Heart right ventricle (tissue), 16 donors: ENCODE results near the gene ZMIZ1. TPM values are rescaled to one million over a fixed set of nuclear protein-coding genes. Genes with fewer than 3 reads are reported as not detected.

Source experiments
- ATAC-seq, 8 donors: fragments of 200-7000 bp; cut with Tn5 transposase; one replicate each; pipeline ENCODE4 v1.9.1; 2020; ENCODE audit warnings: mild to moderate bottlenecking in 8 of 8, moderate library complexity in 8 of 8, moderate number of reproducible peaks in 1 of 8
- DNase-seq, 2 donors: peaks; one replicate each; pipeline ENCODE4 v3.0.0-alpha.2; 2020
- H3K27ac ChIP-seq, 10 donors: fragments of 200-600 bp; sonication (generic) in 2 of 10; one replicate each; pipeline versions ENCODE4 v1.5.0 to v1.8.0; 2020 to 2022; ENCODE audit warnings: mild to moderate bottlenecking in 3 of 10
- H3K27me3 ChIP-seq, 7 donors: fragments of 200-600 bp; one replicate each; pipeline ENCODE4 v1.8.0; 2021 to 2022; ENCODE audit warnings: mild to moderate bottlenecking in 2 of 7
- H3K36me3 ChIP-seq, 9 donors: fragments of 200-600 bp; sonication (generic) in 1 of 9; one replicate each; pipeline versions ENCODE4 v1.5.0 to v1.8.0; 2020 to 2022; ENCODE audit warnings: mild to moderate bottlenecking in 2 of 9
- H3K4me1 ChIP-seq, 9 donors: fragments of 200-600 bp; sonication (generic) in 1 of 9; one replicate each; pipeline versions ENCODE4 v1.5.0 to v1.8.0; 2020 to 2022; ENCODE audit warnings: mild to moderate bottlenecking in 4 of 9
- H3K4me3 ChIP-seq, 10 donors: fragments of 200-600 bp; sonication (generic) in 2 of 10; one replicate each; pipeline versions ENCODE4 v1.5.0 to v1.8.0; 2020 to 2022; ENCODE audit warnings: mild to moderate bottlenecking in 7 of 10, moderate library complexity in 2 of 10
- H3K9me3 ChIP-seq, 11 donors: fragments of 200-600 bp in 10 of 11; sonication (generic) in 2 of 11; one replicate each; pipeline versions ENCODE4 v1.5.0 to v1.8.0; 2013 to 2022; ENCODE audit warnings: mild to moderate bottlenecking in 2 of 11, control low read depth in 1 of 11, moderate library complexity in 1 of 11
- CTCF ChIP-seq, 9 donors: fragments of 200-600 bp; sonication (generic) in 2 of 9; IDR thresholded peaks; one replicate each; pipeline versions ENCODE4 v1.5.0 to v1.8.0; 2021 to 2022; ENCODE audit warnings: antibody characterized with exemption in 9 of 9, mild to moderate bottlenecking in 5 of 9, moderate library complexity in 1 of 9
- WGBS, 2 donors: extraction: QIAGEN DNeasy Blood & Tissue Kit; methylation state at CpG; one replicate each; pipeline ENCODE4 v1.1.7; 2013; ENCODE audit warnings: inconsistent platforms in 1 of 2; 5-methylcytosine and 5-hydroxymethylcytosine counted together
- intact Hi-C, 10 donors: fragments of 100-400 bp; cut with DNase I; formaldehyde crosslinking; loops; one replicate each; pipeline versions ENCODE4 v1.11.1 to v1.14.2; 2022
- polyA plus RNA-seq, 2 donors: library from polyadenylated mRNA; stranded (reverse); fragments of 200-250 nt; gene quantifications; one replicate each; pipeline ENCODE4 v1.2.3, GENCODE V29; 2013
- total RNA-seq, 10 donors: library from RNA; stranded (reverse); fragmentation: NEBNext Ultra II Directional in 3 of 10; extraction: Animal tissue kit (Norgen Biotek cat#: 25700) in 3 of 10; gene quantifications; one replicate each; pipeline versions ENCODE4 v1.2.1 to v1.2.4, GENCODE V29; 2021 to 2023
- donor health status: Arrhythmogenic right ventricular cardiomyopathy.
- donor health status: ischemic (EF 13 %, LVEDD 7.1; RV severe dilation, severe dysfunction).
- donor health status: healthy with polysubstance abuse.
- donor health status: DM: no; HTN: yes; CAD: no.
- donor health status: DM: no; HTN: no; CAD: no.
- donor health status: ischemic (EF 25% LVEDD 6.9; RV normal size, moderate dysfunction).
- donor health status: ischemic (EF 25% LVEDD 5.7; RV mildly dilated, moderate dysfunction).
- donor health status: healthy.
- donor health status: DM: yes; HTN: yes; CAD: no.
- donor health status: Ischemic cardiomyopathy.
- donor health status: ischemic (EF 35%, LVEDD 5.7; RV mildly dilated, moderate dysfunction).
- donor health status: nonischemic (EF 11% LVEDD 7.7; RV severe dilation, severe dysfunction).
- donor health status: DM: yes; HTN: yes; CAD: no.
- donor health status: PGD.
- donor health status: ischemic (EF 29% LVEDD 5.4; RV normal size, mild dysfunction).
- donor health status: nonischemic (EF 23%, LVEDD 6.1; RV moderate dilation, normal function).

Gene ZMIZ1
- total and polyA plus RNA-seq, 12 donors = 24.2 to 61.5 (median 49.8) TPM

GRCh38 chr10:79089632-79090031 is 20.9 kb downstream of the ZMIZ1 start:
- intact Hi-C loops = no loop called here
- no peak for ATAC-seq
- Histone ChIP-seq H3K4me3 (no peak overlapping the region), H3K9me3 (no peaks in the 10 kb centered on the region), H3K4me1 (peaks cover 58 to 99% (median 95%) of the 10 kb centered on the region in 9 donors), H3K36me3 (peaks cover 0 to 9% (median 0%) of the 10 kb centered on the region in 9 donors), H3K27me3 (no peaks in the 10 kb centered on the region), H3K27ac (peak overlapping the region in 3 of 10 donors; percentile 26 to 83 (median 29))
- TF ChIP-seq CTCF (IDR thresholded peaks at IDR 0.05) = no peak
- WGBS, 2 donors = 86 to 89% methylated on average over 8 of the region's 8 CpGs
- DNase-seq = no peak

DNA sequence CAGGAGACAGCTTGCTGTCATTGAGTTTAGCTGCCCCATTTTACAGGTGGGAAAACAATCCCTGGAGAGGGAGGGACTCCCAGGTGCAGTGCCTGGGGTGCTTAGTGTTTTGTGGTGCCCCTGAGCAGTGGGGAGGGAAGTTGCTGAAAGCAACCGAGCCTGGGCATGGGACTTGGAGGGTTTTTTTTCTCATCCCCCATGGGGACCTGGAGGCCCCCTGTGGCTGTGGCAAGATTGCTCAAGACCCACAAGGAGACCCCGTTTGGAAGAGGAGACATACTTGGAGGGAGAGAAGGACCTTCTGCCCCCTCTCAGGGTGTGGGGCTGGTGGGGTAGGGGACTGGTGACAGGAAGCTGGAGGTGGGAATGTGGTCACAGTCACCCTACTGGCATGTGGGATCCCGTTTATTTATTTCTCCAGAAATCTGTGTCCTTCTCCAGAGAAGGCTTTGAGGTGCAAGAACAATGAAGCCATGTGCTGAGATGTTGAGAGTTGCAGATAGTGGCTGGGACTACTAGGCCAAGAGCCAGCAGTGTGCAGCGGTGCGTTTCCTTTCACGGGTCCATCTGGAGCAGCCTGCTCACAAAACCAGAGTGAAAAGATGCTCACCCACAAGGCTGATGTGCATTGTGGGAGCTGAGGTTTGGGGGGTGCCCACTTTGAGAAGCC is 21.5 kb downstream of the ZMIZ1 start:
- Histone ChIP-seq H3K27me3 (no peaks in the 10 kb centered on the region), H3K36me3 (peaks cover 0 to 9% (median 0%) of the 10 kb centered on the region in 9 donors), H3K4me1 (peaks cover 51 to 99% (median 95%) of the 10 kb centered on the region in 9 donors), H3K4me3 (no peak overlapping the region), H3K27ac (peak overlapping the region in 9 of 10 donors; percentile 2 to 67 (median 26)), H3K9me3 (no peaks in the 10 kb centered on the region)
- ATAC-seq (peak in 2 of 8 donors; percentile 24 to 45), DNase-seq (no peak)
- TF ChIP-seq CTCF (IDR thresholded peaks at IDR 0.05) = no peak
- intact Hi-C loops = no loop called here
- WGBS, 2 donors = 16 to 18% methylated on average over 6 of the region's 6 CpGs

DNA sequence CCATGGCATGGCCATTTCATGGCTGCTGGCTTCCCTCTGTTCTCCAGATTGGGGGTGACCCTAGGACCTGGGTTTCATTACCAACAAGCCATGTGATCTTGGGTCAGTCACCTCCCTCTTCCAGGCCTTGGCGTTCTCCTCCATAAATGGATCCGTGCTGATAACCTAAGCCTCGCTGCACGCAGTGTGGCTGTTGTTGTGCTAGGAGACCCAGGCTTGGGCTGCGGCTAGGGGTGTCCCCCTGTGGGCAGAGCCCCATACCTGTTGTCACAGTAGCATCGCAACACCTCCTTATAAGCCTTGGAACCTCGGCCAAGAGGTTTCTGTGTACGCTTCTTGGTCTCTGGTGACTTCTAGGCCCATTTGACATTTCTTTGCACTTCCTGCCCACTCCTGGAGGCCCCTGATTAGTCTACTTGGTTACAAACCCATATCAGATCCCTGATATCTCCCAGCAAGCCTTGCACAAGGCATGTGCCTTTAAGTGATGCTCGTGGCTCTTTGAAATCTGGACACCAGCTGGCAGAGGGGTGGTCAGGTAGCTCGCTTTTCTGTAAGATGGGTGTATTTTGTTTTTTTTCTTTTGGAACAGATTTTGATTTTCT is 23.6 kb downstream of the ZMIZ1 start:
- Histone ChIP-seq H3K4me3 (no peak overlapping the region), H3K27ac (peak overlapping the region in 4 of 10 donors; percentile 10 to 67 (median 48)), H3K4me1 (peaks cover 44 to 99% (median 96%) of the 10 kb centered on the region in 9 donors), H3K9me3 (no peaks in the 10 kb centered on the region), H3K27me3 (no peaks in the 10 kb centered on the region), H3K36me3 (peaks cover 0 to 9% (median 0%) of the 10 kb centered on the region in 9 donors)
- TF ChIP-seq CTCF (IDR thresholded peaks at IDR 0.05) = no peak
- 78 to 82% methylated on average over 10 of the region's 10 CpGs for WGBS, 2 donors
- no peak for DNase-seq
- no peak for ATAC-seq
- intact Hi-C loops = no loop called here

DNA sequence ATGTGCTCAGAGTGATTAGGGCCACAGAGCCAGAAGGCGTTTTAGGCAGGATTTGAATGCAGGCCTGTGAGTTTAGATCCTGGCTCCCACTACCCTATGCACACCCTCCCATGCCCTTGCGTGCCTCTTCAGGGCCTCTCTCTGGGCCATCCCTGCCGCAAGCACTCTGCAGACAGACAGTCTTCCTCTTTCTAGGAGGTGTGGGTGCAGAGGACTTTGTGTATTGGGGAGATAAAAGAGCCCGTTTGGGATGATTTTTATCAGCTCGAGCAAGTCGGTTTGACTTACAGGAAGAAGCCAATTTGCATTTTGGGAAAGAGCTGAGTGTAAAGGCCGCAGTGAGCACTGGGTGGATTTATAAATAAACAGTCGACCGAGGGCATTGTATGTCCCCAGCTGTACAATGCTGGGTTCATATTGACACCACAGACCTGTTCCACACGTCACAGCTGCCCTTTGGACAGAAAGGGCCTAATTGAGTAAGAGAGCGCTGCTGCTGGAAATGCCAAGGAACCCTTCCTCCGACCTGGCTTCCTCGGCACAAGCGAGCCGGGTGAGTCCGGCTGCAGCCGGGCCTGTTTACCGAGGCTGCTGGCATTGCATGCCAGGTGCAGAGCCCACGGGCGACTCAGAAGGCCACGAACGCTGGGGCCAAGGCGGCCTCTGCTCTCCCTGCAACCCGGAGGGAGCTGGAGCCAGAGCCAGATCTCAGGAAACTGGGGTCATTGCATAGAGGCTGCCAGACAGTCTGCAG is 25.1 kb downstream of the ZMIZ1 start:
- H3K36me3 ChIP-seq = peaks cover 0 to 7% (median 0%) of the 10 kb centered on the region in 9 donors
- peak overlapping the region; percentile 64 to 90 (median 82) for H3K27ac ChIP-seq
- TF ChIP-seq CTCF (IDR thresholded peaks at IDR 0.05) = no peak
- intact Hi-C loops = no loop called here
- no peaks in the 10 kb centered on the region for H3K9me3 ChIP-seq
- ATAC-seq = peak; percentile 27 to 89 (median 56)
- H3K27me3 ChIP-seq = no peaks in the 10 kb centered on the region
- peak in 1 of 2 donors; percentile 43 for DNase-seq
- H3K4me1 ChIP-seq = peaks cover 48 to 99% (median 96%) of the 10 kb centered on the region in 9 donors
- H3K4me3 ChIP-seq = no peak overlapping the region
- WGBS, 2 donors = 20 to 24% methylated on average over 24 of the region's 24 CpGs
